GM03348 (cell line): ENCODE results near the gene NTS.
A peak's percentile ranks its signal among the peaks of the same experiment; 100 is the strongest.

ENCODE experiments used
- DNase-seq: peaks from one replicate; pipeline ENCODE4 v3.0.0; 2012; ENCODE audit warnings: low spot score

NTS gene, protein sequence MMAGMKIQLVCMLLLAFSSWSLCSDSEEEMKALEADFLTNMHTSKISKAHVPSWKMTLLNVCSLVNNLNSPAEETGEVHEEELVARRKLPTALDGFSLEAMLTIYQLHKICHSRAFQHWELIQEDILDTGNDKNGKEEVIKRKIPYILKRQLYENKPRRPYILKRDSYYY

DNA sequence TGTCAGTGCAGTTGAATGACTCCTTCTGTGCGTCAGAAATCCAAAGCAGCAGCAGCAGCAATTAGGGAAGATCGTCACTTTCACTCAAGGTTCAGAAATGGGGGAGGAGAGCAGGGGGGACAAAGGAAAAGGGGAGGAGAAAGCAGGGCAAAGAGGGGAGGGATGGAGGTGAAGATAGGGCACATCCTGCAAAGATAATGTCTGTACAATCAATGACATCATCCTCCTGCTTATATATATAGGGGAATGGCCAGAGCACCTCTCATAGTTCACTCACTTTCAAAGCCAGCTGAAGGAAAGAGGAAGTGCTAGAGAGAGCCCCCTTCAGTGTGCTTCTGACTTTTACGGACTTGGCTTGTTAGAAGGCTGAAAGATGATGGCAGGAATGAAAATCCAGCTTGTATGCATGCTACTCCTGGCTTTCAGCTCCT, at the start of gene NTS:
NTS (plus strand) TSS at position 265 of the 431 bp plus-strand sequence; CDS start at position 374, 109 bp downstream.
- no peak for DNase-seq

DNA sequence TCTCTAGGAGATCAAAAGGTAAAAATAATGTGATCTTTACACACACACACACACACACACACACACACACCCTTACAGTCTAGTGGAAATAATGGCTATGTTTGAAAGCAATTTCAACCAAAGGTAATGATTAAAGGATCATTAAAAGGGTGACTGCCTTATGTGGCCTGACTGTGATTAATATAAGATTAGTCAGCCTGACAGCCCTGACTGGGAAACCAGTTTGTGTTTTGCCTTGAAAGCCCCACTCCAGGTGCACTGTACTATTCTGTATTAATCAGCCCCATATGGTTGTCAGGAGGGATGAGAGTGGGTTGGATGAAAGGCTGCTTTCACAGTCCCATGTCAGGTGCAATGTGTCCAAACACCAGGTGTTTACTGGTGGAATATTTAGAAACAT, 48.3 kb upstream of the NTS start:
- no peak for DNase-seq

DNA sequence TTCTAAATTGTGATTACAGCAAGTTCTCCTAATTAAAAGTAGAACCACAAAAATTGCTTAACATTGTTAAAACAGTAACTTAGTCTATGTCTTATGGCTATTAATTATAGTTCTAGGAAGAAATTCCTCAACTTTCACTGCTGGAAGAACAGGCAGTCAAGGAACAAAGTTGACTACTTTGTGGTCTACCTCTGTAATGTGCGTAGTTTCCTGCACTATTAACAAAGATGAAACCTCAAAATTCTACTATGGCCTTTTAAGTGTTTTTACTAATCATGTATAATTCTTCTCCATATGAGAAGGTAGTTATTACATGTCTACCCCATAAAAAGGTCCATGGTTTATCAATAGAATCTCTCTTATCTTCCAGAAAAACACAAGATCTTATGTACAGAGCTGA, 45.5 kb upstream of the NTS start:
- no peak for DNase-seq

DNA sequence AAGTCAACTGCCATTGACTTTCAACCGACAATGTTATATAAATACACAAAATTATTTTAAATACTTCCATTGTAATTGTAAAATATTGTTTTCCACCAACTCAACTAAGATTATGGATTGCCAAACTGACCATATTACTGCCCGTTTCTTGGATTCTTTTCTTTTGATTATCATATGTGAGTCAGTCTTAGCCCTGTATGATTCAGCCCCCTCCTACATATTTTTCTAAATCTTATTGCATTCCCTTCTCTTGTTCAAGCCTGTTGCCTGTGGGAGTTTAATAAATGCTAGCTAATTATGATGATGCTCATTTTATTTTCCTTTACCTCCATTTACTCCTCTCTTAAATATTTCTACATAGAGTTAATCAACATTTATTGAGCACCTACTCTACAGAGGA, 44.7 kb upstream of the NTS start:
- DNase-seq = peak; percentile 52

DNA sequence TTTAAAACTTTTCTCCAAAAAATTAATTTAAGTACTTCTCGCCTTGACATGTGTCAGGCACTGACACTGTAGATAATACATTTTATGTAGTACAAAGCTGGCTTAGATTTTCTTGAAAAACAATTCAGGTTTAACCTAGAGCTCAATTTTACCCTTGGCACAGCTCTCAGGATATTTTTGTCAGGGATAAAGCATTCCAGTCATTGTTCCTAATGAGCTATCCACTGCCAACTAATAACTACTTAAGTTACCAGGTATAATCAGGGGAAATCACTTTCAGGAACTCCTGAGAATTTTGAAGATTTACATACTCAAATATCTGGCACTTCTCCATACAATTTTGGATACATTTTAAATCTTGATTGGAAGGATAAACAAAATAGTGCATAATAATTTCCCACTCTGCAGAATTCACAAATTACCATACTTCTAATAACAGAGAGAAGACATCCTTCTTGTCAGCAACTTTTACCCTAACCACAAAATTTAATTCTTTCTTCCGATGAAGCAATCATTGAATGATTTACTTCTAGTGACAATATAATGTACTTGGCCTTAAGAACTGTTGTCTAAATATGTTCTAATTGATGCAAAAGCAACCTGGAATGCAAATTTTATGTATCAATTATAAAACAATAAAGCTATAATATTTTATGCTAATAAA, 42.6 kb upstream of the NTS start:
- no peak for DNase-seq

DNA sequence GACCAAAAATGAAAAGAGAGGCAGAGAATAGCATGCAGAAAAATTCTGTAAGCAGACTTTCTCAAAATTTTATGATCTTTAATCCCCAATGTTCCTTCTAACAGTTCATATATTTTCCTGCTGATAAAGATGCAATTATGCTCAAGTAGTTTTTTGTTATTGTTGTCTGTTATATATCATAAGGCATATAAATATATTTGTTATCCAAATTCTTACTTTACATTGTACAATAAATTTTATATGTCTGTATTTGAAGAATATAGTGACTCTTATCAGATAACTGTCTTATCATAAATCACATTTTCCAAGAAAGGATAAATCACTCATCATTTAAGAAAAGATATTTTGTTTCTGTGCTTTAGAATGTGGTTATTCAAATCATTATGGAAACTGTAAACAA, 40.5 kb upstream of the NTS start:
- DNase-seq = no peak

DNA sequence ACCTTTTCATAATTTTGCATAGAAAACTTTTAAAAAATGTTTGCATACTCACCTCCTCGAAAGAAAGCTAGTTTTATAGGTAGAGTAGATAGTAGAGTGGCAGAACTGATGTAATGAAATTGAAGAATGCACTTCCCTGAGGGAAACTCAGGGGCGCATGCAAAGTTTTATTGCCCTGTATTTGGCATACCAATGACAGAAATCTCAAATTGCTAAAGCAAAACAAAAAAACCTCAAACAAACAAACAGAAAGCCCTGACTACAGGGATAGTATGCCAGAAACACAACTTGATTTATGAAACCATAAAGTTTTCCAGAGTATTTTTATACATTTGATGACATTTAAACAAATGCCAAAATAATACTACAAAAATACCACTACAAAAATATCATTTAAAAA, 39.7 kb upstream of the NTS start:
- DNase-seq = no peak

DNA sequence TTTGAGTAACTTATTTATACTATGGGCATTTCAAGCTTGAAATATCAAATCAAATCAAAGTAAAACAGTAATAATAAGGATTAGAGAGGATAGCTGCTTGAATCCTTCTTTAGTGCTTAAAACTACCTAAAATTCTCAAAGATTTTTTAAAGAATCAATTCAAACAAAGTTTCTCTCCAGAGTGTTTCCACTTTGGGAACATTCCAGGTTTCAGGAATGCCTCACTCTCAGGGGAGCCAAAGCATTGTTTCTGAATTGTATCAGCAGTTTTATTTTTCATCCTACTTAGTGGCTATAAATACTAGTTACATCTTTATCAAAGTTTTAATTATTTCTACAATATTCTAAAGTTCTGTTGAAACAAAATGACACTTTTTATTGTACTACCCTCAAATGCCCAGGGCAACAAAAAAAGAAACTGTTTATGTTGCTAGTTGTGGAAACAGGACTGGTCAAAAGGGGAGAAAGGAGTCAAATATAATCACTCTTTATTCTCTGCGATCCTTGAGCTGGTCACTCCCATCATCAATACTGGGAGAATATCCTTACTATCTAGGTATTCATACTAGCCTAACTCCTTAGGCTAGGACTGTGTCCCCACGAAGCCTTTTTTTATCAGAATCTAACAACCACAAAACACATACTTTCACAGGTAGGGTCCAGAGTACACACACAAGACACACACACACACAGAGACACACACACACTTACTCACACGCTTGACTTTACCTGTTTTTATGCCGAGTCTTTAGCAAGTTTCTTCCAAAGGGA, 38.5 kb upstream of the NTS start:
- DNase-seq = no peak

DNA sequence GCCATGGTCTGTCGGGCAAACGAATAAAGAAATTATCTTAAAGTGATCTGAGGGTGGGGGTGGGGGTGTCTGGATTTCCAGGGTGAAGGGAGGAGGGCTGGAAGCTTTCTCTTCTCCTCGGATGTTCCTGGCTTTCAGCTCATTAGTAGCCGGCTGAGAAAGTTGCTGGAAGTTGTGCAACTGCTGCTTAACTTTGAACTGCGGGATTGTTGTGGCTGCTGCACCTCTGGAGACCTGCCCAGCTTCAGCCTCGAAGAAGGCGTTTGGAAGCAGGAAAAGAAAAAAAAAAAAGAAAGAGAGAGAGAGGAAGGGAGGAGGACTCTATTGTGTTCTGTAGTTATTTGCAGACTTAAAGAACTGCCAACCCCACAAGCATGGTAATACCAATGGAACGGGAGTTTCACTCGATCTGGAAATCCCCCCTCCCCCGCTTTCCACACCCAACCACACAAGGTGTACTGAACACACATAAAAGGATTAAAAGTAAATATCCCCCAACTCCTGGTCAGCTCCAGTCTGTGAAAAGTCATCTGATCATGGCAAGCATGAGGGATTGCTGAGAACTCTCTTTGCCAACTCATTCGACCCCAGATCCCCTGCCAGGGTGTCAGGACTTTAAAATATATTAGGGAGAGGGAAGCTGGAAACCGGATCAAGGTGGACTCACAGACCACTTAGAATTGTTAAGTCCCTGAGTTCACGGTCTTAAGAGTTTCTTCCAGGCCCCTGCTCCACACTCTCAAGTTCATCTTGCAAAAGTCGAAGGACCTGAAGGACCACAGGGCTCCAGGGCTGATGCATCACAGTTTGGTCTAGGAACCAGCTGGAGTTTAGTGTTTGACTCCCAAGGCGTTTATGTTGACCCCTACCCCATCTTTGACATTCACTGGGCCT, 37.7 kb upstream of the NTS start, which contains the start of gene RASSF9:
RASSF9 (minus strand) TSS at position 213 of the 894 bp plus-strand sequence; CDS start at position 5, 208 bp downstream.
- DNase-seq = peak; percentile 73

DNA sequence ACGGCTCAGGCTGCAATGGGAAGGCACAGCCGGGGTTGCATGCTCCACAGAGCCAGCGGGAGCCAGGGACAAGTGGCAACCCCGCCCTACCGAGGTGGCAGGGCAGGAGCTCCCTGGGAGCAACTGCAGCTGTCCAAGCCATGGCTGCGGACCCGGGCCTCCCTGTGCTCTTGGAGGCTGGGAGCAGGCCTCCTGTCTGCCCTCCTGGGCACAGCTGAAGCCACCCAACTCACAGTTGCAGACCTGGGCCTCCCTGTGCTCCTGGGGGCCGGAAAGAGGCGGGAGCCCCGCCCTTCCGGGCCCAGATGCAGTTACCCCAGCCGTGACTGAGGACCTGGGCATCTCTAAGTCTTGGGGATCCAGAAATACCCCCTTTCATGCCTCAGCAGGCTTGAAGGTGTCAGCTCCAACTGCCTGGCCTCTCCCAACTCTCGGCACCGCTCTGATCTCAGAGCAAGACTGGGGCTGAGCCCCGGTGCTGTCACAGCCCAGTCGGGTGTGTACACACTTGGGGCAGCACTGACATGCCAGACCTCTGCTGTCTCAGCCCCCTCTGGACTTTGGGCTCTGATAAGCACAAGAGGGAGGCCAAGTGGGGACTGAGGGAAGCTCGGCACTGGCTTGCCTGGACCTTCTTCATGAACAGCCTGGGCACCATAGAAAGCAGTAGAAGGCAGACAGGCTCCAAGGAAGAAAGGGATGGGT, 30.3 kb upstream of the NTS start:
- DNase-seq = no peak

DNA sequence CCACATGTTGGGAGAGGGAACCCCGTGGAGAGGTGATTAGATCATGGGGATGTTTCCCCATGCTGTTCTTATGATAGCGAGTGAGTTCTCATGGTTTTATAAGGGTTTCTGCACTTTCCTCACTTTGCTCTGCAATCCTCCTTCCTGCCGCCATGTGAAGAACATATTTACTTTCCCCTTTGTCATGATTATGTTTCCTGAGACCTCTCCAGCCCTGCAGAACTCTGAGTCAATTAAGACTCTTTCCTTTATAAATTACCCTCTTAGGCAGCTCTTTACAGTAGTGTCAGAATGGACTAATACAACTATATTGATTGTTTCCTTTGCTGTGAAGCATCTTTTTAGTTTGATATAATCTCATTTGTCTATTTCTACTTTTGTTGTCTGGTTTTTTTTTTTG, 24.8 kb upstream of the NTS start:
- DNase-seq = no peak

DNA sequence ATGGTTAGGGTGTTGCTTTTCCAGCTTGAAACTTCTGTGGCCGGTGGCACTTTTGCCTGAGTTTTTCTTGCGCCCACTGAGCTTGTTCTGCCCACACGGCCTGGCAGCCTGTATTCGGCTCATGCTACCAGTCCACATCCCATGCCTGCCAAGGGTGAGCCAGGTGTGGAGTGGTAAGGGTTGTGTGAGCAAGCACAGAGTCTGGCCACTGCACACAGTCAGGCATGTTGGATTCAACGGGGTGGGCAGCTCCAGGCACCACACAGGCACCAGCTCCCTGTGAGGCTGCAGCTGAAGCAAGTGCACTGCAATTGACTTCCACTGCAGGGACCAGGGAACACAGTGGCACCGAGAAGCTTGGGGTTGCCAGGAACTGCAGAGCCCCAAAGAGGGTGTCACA, 18.8 kb upstream of the NTS start:
- no peak for DNase-seq

DNA sequence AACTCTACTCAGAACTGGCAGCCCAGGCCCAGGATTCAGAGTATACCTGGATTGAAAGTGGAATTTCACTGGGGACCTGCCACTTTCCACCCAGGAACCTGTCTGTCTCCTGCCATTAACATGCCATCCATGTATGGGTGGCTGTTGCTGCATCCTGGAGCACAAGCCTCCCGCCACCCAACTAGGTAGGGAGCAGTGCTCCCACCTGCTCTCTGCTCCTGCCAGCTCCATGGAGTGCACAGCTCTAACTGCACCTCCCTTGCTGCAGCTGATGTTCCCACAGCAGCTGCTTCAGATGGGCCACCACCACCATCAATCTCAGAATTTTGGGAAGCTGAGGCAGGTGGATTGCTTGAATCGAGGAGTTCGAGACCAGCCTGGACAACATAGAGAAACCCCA, 17.1 kb upstream of the NTS start:
- no peak for DNase-seq

DNA sequence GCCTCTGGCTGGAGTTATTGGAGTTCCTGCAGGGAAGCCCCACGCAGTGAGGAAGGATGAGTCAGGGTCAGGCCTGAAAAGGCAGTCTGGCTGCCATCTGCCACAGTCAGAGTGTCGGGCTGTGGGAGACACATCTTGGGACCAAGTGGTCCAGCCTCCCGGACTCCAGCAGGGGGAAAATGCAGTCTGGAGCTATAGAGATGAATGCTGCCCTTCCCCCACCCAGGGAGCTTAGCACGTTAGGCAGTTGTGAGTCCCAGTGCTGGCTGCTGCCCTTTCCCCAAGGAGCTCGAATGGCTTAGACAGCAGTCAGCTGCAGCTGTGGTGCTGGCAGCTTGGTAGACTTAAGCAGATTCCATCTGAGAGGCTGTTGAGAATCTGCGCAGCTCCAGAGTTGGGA, 8.2 kb upstream of the NTS start:
- peak; percentile 19 for DNase-seq

DNA sequence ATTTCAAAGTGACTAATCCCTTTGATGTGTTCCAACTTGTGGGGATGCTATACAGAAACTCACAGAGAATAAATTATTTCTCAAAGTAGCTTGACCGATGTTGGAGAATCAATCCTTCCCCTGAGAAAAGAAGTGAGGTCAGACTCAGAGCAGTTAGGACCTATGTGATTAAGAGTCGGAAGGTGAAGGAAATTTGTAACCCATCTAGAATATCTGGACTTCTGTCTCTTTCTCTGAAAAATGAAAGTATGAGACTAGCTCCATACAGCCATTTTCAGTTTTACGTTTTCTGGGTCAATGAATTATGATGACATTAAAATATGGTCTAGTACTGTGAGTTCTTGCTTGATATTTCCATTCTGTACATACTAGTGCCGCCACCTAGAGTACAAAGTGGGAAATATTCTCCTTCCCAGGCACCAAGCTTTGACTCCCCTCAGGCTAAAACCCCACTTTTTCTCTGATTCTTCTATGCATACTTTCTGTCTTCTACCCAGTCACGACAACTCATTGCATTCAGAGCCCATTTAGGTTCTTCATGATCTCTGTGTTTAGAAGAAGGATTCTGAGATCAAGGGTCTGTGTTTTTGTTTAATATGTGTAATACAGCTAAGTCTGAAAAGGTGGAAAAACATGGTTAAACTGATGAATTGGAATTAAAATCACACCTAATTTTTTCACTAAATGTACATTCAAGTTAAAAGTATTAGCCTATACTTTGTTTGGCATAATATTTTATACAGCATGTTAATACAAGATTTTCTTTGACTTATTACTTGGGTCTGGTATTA, 6.9 kb upstream of the NTS start:
- DNase-seq = peak; percentile 67

DNA sequence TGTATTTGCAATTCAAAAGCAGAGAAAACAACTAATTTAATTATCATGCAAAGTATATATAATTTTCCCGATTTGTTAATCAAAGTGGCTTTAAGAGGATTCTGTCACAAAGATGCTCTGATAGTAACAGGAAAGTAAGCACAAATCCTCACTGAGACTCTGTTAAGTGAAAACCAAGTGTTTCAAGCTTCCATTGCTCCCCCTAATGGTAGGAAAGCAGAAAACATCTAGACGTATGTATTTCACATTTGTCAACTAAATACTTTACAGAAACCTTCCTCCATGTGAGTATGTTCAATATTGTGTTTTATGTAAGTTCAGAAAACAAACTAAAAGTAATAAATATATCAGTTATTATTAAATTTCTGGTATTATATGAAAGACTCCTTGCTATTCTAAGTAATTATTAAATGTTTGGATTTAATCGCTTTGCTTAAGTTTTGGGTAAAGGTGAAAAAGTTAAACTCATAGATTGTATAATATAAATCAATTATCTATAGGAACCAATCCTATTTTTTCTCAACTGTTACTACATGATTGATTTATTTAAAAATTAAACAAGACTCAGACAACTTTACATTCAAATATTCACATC, 1.5 kb upstream of the NTS start:
- peak; percentile 40 for DNase-seq

DNA sequence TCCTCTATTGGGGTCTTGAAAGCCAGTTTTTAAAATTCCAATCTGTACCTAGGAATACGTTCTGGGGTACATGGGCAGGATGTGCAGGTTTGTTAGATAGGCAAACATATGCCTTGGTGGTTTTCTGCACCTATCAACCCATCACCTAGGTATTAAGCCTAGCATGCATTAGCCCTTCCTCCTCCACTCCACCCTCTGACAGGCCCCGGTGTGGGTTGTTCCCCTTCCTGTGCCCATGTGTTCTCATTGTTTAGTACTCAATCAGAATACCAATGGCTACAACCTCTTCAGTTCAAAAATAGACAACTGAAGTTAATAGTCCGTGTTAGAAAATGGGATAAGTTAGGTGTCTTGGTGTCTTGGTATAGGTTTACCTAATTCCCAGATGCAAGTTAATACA, 3.4 kb downstream of the NTS start:
- no peak for DNase-seq

DNA sequence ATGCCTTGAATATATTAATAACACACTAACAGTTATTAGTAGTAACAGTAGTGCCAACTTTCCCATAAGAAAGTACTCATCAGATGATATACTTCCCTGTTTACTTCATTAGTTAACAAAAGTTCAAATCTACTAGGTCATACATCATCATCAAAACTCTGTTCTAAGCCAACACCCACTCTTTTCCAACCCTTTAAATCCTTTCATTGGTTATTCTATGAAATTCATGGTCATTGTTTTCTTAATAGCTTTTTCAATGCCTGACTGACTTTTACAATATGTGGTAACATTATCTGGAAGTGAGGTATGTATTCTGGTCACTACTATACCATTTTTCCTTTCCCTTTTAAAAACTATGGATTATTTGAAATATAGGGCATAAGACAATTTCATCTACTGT, 9.7 kb downstream of the NTS start:
- no peak for DNase-seq

DNA sequence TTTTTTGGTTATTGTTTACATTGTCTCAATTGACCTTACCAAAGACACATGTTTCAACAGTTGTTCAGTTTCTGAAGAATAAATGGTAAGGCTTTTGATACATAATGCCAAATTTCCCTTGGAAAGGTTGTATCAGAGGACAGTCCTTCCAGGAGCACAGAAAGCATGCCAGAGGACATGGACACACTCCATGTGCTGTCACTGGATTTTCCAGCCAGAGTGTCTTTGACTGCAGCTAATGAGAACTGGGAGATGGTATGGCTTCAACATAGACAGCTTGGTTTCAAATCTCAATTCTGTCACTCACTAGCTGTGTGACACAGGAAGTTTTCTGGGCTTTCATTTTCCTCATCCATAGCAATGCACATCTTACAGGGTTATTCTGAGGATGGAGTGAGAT, 20.6 kb downstream of the NTS start:
- DNase-seq = no peak

DNA sequence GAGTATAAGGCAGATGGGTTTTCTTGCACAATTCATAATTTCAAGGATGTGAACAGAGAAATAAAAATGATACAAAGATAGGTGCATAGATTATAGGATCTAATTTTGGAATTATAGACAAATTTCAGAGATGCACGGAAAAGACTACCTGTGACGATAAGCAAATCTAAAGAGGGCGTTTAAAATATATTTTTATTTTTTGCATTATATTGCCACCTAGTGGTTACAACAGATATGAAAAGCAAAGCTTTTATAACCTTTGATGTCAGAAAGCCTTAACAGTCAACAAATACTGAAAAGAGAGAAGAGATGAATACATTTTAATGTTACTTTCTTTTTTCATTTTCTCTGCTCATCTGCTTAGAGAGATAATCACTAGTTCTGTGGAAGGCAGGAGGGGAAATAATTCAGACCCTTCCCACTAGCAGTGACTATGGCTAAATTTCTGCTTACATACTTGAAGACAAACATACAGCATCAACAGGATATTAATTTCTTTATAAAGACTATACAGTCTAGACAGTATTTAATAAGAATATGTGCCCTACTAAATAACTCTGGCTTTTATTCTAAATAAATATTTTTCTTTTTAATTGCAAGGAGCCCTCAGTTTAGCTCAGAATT, 46.3 kb downstream of the NTS start:
- peak; percentile 41 for DNase-seq
